Measurements from ENCODE around the gene CDK2AP2. TPM values are rescaled to one million over a fixed set of nuclear protein-coding genes. Genes with fewer than 3 reads are reported as not detected.

CDK2AP2 gene
- polyA plus RNA-seq, 2 of the 4 experiments (the other 2 are of a cell fraction), result 36.6 to 53.1 TPM

DNA sequence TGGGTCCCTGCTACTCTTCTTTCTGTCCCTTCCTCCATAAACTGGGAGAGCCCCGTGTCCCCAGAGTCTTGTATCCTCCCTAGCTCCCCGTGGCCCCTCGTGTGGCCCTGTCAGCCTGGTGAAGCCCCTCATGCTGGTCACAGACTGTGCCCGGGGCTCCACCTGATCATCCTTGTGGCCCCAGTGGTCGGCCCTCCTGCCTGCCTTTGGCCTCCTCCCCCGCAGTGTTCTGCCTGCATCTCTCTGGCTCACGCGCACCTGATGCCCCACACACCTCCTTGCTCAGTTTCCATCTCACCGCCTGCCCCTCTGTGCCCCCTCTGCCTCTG lies 16.5 kb upstream of the CDK2AP2 start:
- no peak for TF ChIP-seq ZNF302 (CRISPR knock-in tag; IDR thresholded peaks at IDR 0.05)
- TF ChIP-seq EP300 (IDR thresholded peaks at IDR 0.05), result no peak
- TF ChIP-seq EHF (CRISPR knock-in tag; IDR thresholded peaks at IDR 0.05), result no peak
- TF ChIP-seq TP53 (CRISPR knock-in tag; IDR thresholded peaks at IDR 0.05), result no peak
- no peak for TF ChIP-seq SREBF2 (IDR thresholded peaks at IDR 0.05)
- TF ChIP-seq, protein P1, sequence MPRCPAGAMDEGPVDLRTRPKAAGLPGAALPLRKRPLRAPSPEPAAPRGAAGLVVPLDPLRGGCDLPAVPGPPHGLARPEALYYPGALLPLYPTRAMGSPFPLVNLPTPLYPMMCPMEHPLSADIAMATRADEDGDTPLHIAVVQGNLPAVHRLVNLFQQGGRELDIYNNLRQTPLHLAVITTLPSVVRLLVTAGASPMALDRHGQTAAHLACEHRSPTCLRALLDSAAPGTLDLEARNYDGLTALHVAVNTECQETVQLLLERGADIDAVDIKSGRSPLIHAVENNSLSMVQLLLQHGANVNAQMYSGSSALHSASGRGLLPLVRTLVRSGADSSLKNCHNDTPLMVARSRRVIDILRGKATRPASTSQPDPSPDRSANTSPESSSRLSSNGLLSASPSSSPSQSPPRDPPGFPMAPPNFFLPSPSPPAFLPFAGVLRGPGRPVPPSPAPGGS (IDR thresholded peaks at IDR 0.05), result no peak
- no peak for TF ChIP-seq ZSCAN20 (CRISPR knock-in tag; IDR thresholded peaks at IDR 0.05)
- TF ChIP-seq CBX8 (IDR thresholded peaks at IDR 0.05), result no peak
- no peak for TF ChIP-seq CHD2 (IDR thresholded peaks at IDR 0.05; ENCODE audit: low read length, partially characterized antibody)
- no peak for TF ChIP-seq FOXS1 (CRISPR knock-in tag; IDR thresholded peaks at IDR 0.05)
- TF ChIP-seq NFE2L2 (conservative IDR thresholded peaks at IDR 0.05; ENCODE audit: low read length), result no peak
- TF ChIP-seq KDM1A (IDR thresholded peaks at IDR 0.05; ENCODE audit: low read depth), result no peak
- DNase-seq (ENCODE audit: low read depth in 1 of 2, low spot score in 1 of 2) (no peak), ATAC-seq (no peak; a peak in 1 of 6 replicates), FAIRE-seq (no peak)
- ChIA-PET POLR2A (no interaction called here), CTCF (no interaction called here)
- 62% methylated on average over 9 of the region's 9 CpGs for WGBS (ENCODE audit: missing lambda C conversion rate)
- Histone ChIP-seq H3K4me1 (no peaks in the 10 kb centered on the region), H3K9me3 (no peaks in the 10 kb centered on the region), H3K4me2 (no peak overlapping the region), H3K4me3 (no peak overlapping the region), H3K27ac (no peak overlapping the region)

DNA sequence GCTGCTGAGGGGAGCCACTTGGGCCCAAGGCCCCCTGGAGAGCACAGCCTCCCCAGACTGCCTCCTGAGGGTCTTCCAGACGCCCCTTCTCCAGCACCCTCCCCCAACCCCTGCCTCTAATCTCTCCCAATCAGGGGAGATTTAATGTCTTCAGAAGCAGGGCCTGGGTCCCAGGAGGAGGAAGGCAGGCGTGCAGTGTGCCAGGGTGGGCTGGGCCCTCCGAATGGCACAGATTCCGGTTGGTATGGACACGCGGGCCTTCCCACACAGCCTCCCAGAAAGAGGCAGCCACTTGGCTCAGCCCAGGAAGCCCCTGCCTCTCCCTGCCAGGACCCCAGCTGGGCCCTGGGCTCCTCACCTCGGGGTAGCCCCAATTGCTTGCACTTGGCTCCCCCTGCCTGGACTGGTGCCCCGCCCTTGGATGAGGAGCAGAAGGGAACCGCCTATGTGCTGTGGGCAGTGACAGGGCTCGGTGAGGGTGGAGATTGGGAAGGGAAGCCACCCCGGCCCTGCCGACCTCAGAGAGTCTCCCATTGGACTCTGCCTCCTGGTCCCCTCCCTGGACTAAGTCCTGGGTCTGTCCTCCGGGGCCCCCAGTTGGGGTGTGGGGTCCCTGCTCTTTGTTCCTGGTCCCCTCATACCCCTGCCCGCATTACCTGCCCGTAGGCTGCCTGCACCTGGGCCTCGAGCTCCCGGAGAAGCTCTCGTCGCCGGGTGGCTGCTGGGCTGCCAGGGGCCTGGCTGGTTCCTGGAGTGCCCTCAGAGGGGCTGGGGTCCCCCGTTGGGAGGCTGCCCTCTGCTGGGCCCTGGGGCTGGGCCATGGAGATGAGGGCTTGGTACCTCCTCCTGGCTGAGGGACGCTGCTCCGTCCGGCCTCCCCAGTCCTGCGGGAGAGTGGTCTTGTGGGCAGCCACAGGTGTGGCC lies 15.9 kb upstream of the CDK2AP2 start:
- Histone ChIP-seq H3K27ac (no peak overlapping the region), H3K9me3 (no peaks in the 10 kb centered on the region), H3K4me2 (no peak overlapping the region), H3K4me1 (no peaks in the 10 kb centered on the region), H3K4me3 (no peak overlapping the region)
- CTCF ChIA-PET, result no interaction called here
- WGBS (ENCODE audit: missing lambda C conversion rate), result 76% methylated on average over 19 of the region's 25 CpGs
- no peak for TF ChIP-seq PHF8 (IDR thresholded peaks at IDR 0.05; ENCODE audit: borderline replicate concordance, low read depth)
- no peak for TF ChIP-seq ZNF302 (CRISPR knock-in tag; IDR thresholded peaks at IDR 0.05)
- TF ChIP-seq, protein P2, sequence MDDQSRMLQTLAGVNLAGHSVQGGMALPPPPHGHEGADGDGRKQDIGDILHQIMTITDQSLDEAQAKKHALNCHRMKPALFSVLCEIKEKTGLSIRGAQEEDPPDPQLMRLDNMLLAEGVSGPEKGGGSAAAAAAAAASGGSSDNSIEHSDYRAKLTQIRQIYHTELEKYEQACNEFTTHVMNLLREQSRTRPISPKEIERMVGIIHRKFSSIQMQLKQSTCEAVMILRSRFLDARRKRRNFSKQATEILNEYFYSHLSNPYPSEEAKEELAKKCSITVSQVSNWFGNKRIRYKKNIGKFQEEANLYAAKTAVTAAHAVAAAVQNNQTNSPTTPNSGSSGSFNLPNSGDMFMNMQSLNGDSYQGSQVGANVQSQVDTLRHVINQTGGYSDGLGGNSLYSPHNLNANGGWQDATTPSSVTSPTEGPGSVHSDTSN (IDR thresholded peaks at IDR 0.05), result no peak
- no peak for TF ChIP-seq MYC (IDR thresholded peaks at IDR 0.05; ENCODE audit: borderline replicate concordance, low read length)
- TF ChIP-seq FOSB (CRISPR knock-in tag; IDR thresholded peaks at IDR 0.05), result no peak
- no peak for TF ChIP-seq FOSL2 (IDR thresholded peaks at IDR 0.05)
- TF ChIP-seq FOSL2 (CRISPR knock-in tag; IDR thresholded peaks at IDR 0.05), result no peak
- no peak for TF ChIP-seq BHLHE40 (IDR thresholded peaks at IDR 0.05; ENCODE audit: low read depth, low read length)
- no peak for TF ChIP-seq EHMT2 (IDR thresholded peaks at IDR 0.05; ENCODE audit: low read depth)
- TF ChIP-seq MAFK (IDR thresholded peaks at IDR 0.05; ENCODE audit: partially characterized antibody), result no peak
- TF ChIP-seq RFX5 (IDR thresholded peaks at IDR 0.05), result no peak
- TF ChIP-seq GATA3 (IDR thresholded peaks at IDR 0.05; ENCODE audit: borderline replicate concordance), result no peak
- ATAC-seq (peak; percentile 27 to 56; a peak in 3 of 6 replicates), DNase-seq (ENCODE audit: low read depth in 1 of 2, low spot score in 1 of 2) (no peak), FAIRE-seq (no peak)
- POLR2A ChIA-PET, result no interaction called here
